ENCODE data around the gene KRT72.

- no peak for TF ChIP-seq POLR2A (IDR thresholded peaks at IDR 0.05)
- no peak for TF ChIP-seq CTCF (IDR thresholded peaks at IDR 0.05)
- TF ChIP-seq POLR2AphosphoS5 (IDR thresholded peaks at IDR 0.05; ENCODE audit: insufficient read depth in 1 of 2, low read depth in 1 of 2): no peak
These were observed 42.8 kb upstream of the KRT72 start for GRCh38 chr12:52644078-52644415.

Data from vagina (tissue), 2 donors.